SU-DHL-6 (cell line): ENCODE data around the gene MYO7A.

ENCODE experiments used
- EZH2phosphoT487 ChIP-seq: fragments of 200-600 bp; sonication (generic), shearing (Covaris generic); conservative IDR thresholded peaks from 2 replicates; pipeline ENCODE4 v1.6.1; 2018; ENCODE audit warnings: mild to moderate bottlenecking, antibody characterized with exemption, low read length, moderate library complexity, mixed read lengths
- TF ChIP-seq, protein P1 (sequence below): fragments of 200-600 bp; sonication (generic); IDR thresholded peaks from one replicate; pipeline ENCODE4 v1.5.1; 2017; ENCODE audit warnings: antibody characterized with exemption, mild to moderate bottlenecking, low read length, moderate library complexity; ENCODE audit not compliant: insufficient read depth, poor library complexity, severe bottlenecking

- TF ChIP-seq, protein P1, sequence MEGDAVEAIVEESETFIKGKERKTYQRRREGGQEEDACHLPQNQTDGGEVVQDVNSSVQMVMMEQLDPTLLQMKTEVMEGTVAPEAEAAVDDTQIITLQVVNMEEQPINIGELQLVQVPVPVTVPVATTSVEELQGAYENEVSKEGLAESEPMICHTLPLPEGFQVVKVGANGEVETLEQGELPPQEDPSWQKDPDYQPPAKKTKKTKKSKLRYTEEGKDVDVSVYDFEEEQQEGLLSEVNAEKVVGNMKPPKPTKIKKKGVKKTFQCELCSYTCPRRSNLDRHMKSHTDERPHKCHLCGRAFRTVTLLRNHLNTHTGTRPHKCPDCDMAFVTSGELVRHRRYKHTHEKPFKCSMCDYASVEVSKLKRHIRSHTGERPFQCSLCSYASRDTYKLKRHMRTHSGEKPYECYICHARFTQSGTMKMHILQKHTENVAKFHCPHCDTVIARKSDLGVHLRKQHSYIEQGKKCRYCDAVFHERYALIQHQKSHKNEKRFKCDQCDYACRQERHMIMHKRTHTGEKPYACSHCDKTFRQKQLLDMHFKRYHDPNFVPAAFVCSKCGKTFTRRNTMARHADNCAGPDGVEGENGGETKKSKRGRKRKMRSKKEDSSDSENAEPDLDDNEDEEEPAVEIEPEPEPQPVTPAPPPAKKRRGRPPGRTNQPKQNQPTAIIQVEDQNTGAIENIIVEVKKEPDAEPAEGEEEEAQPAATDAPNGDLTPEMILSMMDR = no peak
- TF ChIP-seq EZH2phosphoT487 = no peak
Measured at GRCh38 chr11:77250881-77251640, 123.0 kb downstream of the MYO7A start.
